Measurements from ENCODE around the gene HOXD1.

DNA sequence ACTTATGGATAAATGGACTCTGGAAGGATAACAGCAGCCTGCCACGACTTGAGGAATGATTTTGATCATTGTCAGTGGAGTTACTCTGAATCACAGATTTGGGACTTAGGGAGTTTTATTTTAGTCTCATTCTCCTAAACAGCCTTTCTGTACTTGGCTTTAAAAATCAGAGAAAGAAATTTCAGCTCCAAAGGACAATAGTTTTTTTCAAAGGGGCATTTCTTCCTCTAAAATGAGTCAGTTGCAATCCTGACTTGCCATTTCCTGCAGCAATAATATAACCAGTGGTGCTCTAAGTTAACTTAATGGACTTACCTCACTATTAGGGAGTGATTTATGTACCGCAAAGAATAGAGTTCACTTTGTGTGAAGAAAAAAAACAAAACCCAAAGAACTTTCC, 45.7 kb downstream of the HOXD1 start:
- TF ChIP-seq, protein P1, sequence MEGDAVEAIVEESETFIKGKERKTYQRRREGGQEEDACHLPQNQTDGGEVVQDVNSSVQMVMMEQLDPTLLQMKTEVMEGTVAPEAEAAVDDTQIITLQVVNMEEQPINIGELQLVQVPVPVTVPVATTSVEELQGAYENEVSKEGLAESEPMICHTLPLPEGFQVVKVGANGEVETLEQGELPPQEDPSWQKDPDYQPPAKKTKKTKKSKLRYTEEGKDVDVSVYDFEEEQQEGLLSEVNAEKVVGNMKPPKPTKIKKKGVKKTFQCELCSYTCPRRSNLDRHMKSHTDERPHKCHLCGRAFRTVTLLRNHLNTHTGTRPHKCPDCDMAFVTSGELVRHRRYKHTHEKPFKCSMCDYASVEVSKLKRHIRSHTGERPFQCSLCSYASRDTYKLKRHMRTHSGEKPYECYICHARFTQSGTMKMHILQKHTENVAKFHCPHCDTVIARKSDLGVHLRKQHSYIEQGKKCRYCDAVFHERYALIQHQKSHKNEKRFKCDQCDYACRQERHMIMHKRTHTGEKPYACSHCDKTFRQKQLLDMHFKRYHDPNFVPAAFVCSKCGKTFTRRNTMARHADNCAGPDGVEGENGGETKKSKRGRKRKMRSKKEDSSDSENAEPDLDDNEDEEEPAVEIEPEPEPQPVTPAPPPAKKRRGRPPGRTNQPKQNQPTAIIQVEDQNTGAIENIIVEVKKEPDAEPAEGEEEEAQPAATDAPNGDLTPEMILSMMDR (conservative IDR thresholded peaks at IDR 0.05 in 1 of 2, IDR thresholded peaks at IDR 0.05 in 1 of 2; ENCODE audit: extremely low read depth in 1 of 2, insufficient read depth in 1 of 2, low read depth in 1 of 2, low read length in 2 of 2), result no peak
- TF ChIP-seq EZH2 (IDR thresholded peaks at IDR 0.05; ENCODE audit: borderline replicate concordance, low read length), result no peak
